Caco-2 (cell line): ENCODE data around the gene PGAP3. TPM values are rescaled to one million over a fixed set of nuclear protein-coding genes. Genes with fewer than 3 reads are reported as not detected.
"Not testable (repeated sequence)": the region's sequence is repeated elsewhere in the genome, so short reads cannot be mapped to it uniquely, and the experiment has no call there.

Source experiments
- BruUV-seq: library from RNA; stranded (reverse); fragments of 400-500 nt; replicated peaks from 2 replicates; lab custom pipeline; 2021; lab: Mats Ljungman, UMichigan
- CTCF ChIA-PET: fragments of 300-600 bp; sonication (Branson Sonifier 250); formaldehyde crosslinking; loops from one replicate; lab custom pipeline; 2022; ENCODE audit warnings: antibody characterized with exemption; lab: Charles Lee
- POLR2A ChIA-PET: fragments of 300-600 bp; sonication (Branson Sonifier 250); formaldehyde crosslinking; loops from one replicate; lab custom pipeline; 2022; ENCODE audit warnings: antibody characterized with exemption; lab: Charles Lee
- DNase-seq, 2 experiments: peaks; one replicate each; pipeline versions ENCODE4 v3.0.0 to v3.0.0-alpha.2; 2020 to 2022
- H3K27me3 ChIP-seq: replicated peaks from 2 replicates; pipeline ENCODE4 v1.6.0; 2011; ENCODE audit warnings: low read length; ENCODE audit not compliant: control insufficient read depth, insufficient read depth
- H3K36me3 ChIP-seq: 2 replicates; pipeline ENCODE4 v1.5.1; 2011; ENCODE audit warnings: low read length; ENCODE audit not compliant: control insufficient read depth, insufficient read depth
- H3K4me1 ChIP-seq: fragments of 250-450 bp; sonication (Bioruptor Pico); 2 replicates; pipeline ENCODE4 v1.5.1; 2020; ENCODE audit warnings: mild to moderate bottlenecking
- H3K4me3 ChIP-seq: 2 replicates; pipeline ENCODE4 v1.5.1; 2011; ENCODE audit warnings: low read depth, mild to moderate bottlenecking, control low read depth, low read length
- H3K9me3 ChIP-seq: fragments of 250-450 bp; sonication (Bioruptor Pico); 2 replicates; pipeline ENCODE4 v1.5.1; 2020; ENCODE audit warnings: mild to moderate bottlenecking, moderate library complexity
- H3K27ac Mint-ChIP-seq: one replicate; pipeline ENCODE4 v1.8.0; 2022; ENCODE audit warnings: mixed read lengths; ENCODE audit not compliant: unreplicated experiment
- H3K27me3 Mint-ChIP-seq: one replicate; pipeline ENCODE4 v1.8.0; 2022; ENCODE audit warnings: mixed read lengths; ENCODE audit not compliant: insufficient read depth, unreplicated experiment
- H3K36me3 Mint-ChIP-seq: one replicate; pipeline ENCODE4 v1.8.0; 2022; ENCODE audit warnings: mild to moderate bottlenecking, mixed read lengths; ENCODE audit not compliant: insufficient read depth, unreplicated experiment
- H3K4me1 Mint-ChIP-seq: one replicate; pipeline ENCODE4 v1.8.0; 2022; ENCODE audit warnings: low read depth, mixed read lengths; ENCODE audit not compliant: unreplicated experiment
- H3K4me3 Mint-ChIP-seq: one replicate; pipeline ENCODE4 v1.8.0; 2022; ENCODE audit warnings: mild to moderate bottlenecking, moderate library complexity, mixed read lengths; ENCODE audit not compliant: unreplicated experiment
- H3K9me3 Mint-ChIP-seq: one replicate; pipeline ENCODE4 v1.8.0; 2022; ENCODE audit warnings: mixed read lengths; ENCODE audit not compliant: unreplicated experiment
- CTCF ChIP-seq, 2 experiments: fragments of 200-600 bp in 1 of 2; IDR thresholded peaks; 1 replicate in 1 of 2; 2 replicates in 1 of 2; pipeline versions ENCODE4 v1.5.1 to v1.8.0; 2011 to 2022; ENCODE audit warnings: antibody characterized with exemption in 1 of 2, control low read depth in 1 of 2, inconsistent platforms in 1 of 2, low read depth in 1 of 2, low read length in 1 of 2, mild to moderate bottlenecking in 1 of 2, moderate library complexity in 1 of 2; ENCODE audit not compliant: insufficient read depth in 1 of 2, severe bottlenecking in 1 of 2, unreplicated experiment in 1 of 2
- intact Hi-C: fragments of 100-400 bp; cut with micrococcal nuclease; formaldehyde crosslinking; loops from one replicate; pipeline ENCODE4 v1.10.0; 2022; ENCODE audit not compliant: unreplicated experiment
- total RNA-seq: library from RNA; stranded (reverse); gene quantifications from 2 replicates; pipeline ENCODE4 v1.2.3, GENCODE V29; 2022

The PGAP3 gene
- total RNA-seq, 1 experiment from 2014 or later = 14.7 TPM

- Mint-ChIP-seq H3K9me3 (no peaks in the 10 kb centered on the region), H3K27me3 (no peaks in the 10 kb centered on the region), H3K4me3 (no peak overlapping the region), H3K4me1 (no peaks in the 10 kb centered on the region), H3K36me3 (peaks cover 72% of the 10 kb centered on the region), H3K27ac (no peak overlapping the region)
- ChIA-PET CTCF (interaction anchor here (0.7 kb wide), 1 partner anchor 11 kb away, joined by 3 read pairs; no protein-coding TSS in a partner anchor), POLR2A (interaction anchor here (1.1 kb wide), 1 partner anchor 15 kb away, joined by 3 read pairs; the partner anchor contains the start of gene ERBB2)
- intact Hi-C loops = no loop called here
- TF ChIP-seq CTCF (IDR thresholded peaks at IDR 0.05; ENCODE audit: insufficient read depth in 1 of 2, low read depth in 1 of 2, low read length in 1 of 2, severe bottlenecking in 1 of 2, unreplicated experiment in 1 of 2) = no peak
- peaks cover 7% of the 10 kb centered on the region for H3K36me3 ChIP-seq
- BruUV-seq = no TSS peak
- no peak for DNase-seq
- H3K4me3 ChIP-seq = no peak overlapping the region
- no peaks in the 10 kb centered on the region for H3K27me3 ChIP-seq
- H3K9me3 ChIP-seq = no peaks in the 10 kb centered on the region
- H3K4me1 ChIP-seq = no peaks in the 10 kb centered on the region
Measured at GRCh38 chr17:39715375-39716072, 27.7 kb upstream of the PGAP3 start.

DNA sequence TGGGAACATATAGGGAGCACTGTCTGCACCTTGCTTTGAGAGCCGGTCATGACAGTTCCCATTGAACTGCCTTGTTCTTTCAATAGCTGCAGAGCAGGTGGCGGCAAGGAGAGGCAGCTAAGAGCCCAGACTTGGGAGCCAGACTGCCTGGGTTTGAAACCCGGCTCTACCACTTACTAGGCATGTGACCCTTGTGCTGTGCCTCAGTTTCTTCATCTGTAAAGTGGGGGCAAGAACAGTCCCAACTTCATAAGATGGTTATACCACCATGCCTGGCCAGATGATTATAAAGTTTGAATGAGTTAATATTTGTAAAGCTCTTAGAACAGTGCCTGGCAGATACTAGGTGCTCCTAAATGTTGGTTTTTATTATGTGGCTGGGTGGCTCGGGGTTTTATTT, 26.4 kb upstream of the PGAP3 start:
- Mint-ChIP-seq H3K4me1 (no peaks in the 10 kb centered on the region), H3K27me3 (no peaks in the 10 kb centered on the region), H3K36me3 (peaks cover 74% of the 10 kb centered on the region), H3K27ac (no peak overlapping the region), H3K4me3 (no peak overlapping the region), H3K9me3 (no peaks in the 10 kb centered on the region)
- no peak for DNase-seq
- H3K27me3 ChIP-seq = no peaks in the 10 kb centered on the region
- H3K4me1 ChIP-seq = no peaks in the 10 kb centered on the region
- CTCF ChIA-PET = interaction anchor here (0.7 kb wide), 1 partner anchor 22 kb away, joined by 4 read pairs; no protein-coding TSS in a partner anchor
- no peaks in the 10 kb centered on the region for H3K9me3 ChIP-seq
- peaks cover 8% of the 10 kb centered on the region for H3K36me3 ChIP-seq
- TF ChIP-seq CTCF (IDR thresholded peaks at IDR 0.05; ENCODE audit: insufficient read depth in 1 of 2, low read depth in 1 of 2, low read length in 1 of 2, severe bottlenecking in 1 of 2, unreplicated experiment in 1 of 2) = no peak
- intact Hi-C loops = no loop called here
- no peak overlapping the region for H3K4me3 ChIP-seq
- BruUV-seq = no TSS peak
- POLR2A ChIA-PET = interaction anchor here (1.1 kb wide), 1 partner anchor 14 kb away, joined by 3 read pairs; the partner anchor contains the start of gene ERBB2

- intact Hi-C loops = no loop called here
- Histone ChIP-seq H3K4me1 (no peaks in the 10 kb centered on the region), H3K36me3 (peaks cover 8% of the 10 kb centered on the region), H3K9me3 (no peaks in the 10 kb centered on the region), H3K4me3 (no peak overlapping the region), H3K27me3 (no peaks in the 10 kb centered on the region)
- CTCF ChIA-PET = no interaction called here
- no peak overlapping the region for H3K4me3 Mint-ChIP-seq
- no peaks in the 10 kb centered on the region for H3K9me3 Mint-ChIP-seq
- no peak for DNase-seq
- no TSS peak for BruUV-seq
- no peaks in the 10 kb centered on the region for H3K4me1 Mint-ChIP-seq
- no peaks in the 10 kb centered on the region for H3K27me3 Mint-ChIP-seq
- POLR2A ChIA-PET = no interaction called here
- H3K27ac Mint-ChIP-seq = no peak overlapping the region
- no peak for TF ChIP-seq CTCF (IDR thresholded peaks at IDR 0.05; ENCODE audit: insufficient read depth in 1 of 2, low read depth in 1 of 2, low read length in 1 of 2, severe bottlenecking in 1 of 2, unreplicated experiment in 1 of 2)
- peaks cover 73% of the 10 kb centered on the region for H3K36me3 Mint-ChIP-seq
Measured at GRCh38 chr17:39711851-39712250, 24.0 kb upstream of the PGAP3 start.

DNA sequence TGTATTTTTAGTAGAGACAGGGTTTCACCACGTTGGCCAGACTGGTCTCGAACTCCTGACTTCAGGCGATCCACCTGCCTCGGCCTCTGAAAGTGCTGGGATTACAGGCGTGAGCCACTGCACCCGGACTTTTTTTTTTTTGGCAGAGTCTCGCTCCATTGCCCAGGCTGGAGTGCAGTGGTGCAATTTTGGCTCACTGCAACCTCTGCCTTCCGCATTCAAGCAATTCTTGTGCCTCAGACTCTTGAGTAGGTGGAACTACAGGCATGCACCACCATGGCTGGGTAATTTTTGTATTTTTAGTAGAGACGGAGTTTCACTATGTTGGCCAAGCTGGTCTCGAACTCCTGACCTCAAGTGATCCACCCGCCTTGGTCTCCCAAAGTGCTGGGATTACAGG, 23.2 kb upstream of the PGAP3 start:
- H3K27me3 ChIP-seq, BruUV-seq, H3K4me3 Mint-ChIP-seq, H3K9me3 Mint-ChIP-seq, DNase-seq, H3K36me3 ChIP-seq, H3K9me3 ChIP-seq, H3K27ac Mint-ChIP-seq, H3K4me3 ChIP-seq, H3K27me3 Mint-ChIP-seq, POLR2A ChIA-PET, H3K4me1 Mint-ChIP-seq, H3K4me1 ChIP-seq, intact Hi-C loops: not testable (repeated sequence)
- CTCF ChIA-PET = interaction anchor here (0.5 kb wide), 1 partner anchor 54 kb away, joined by 5 read pairs; no protein-coding TSS in a partner anchor
- H3K36me3 Mint-ChIP-seq = peaks cover 65% of the 10 kb centered on the region
